K562 (cell line): ENCODE measurements around the gene AFF3.

ENCODE experiments used
- TCF7L2 ChIP-seq: fragments of 150-350 bp; IDR thresholded peaks from 2 replicates; pipeline ENCODE4 v1.6.1; 2016; ENCODE audit warnings: low read depth, mild to moderate bottlenecking, low read length, moderate library complexity
- ZC3H11A ChIP-seq: IDR thresholded peaks from 2 replicates; pipeline ENCODE4 v1.6.1; 2012; ENCODE audit warnings: low read depth, low read length, improper control_type of control experiment
- ZNF217 ChIP-seq: sonication (generic); formaldehyde crosslinking; IDR thresholded peaks from 2 replicates; pipeline ENCODE4 v1.8.0; 2022; ENCODE audit warnings: mild to moderate bottlenecking, missing genetic modification reagents
- ZNF695 ChIP-seq: fragments of 450-650 bp; formaldehyde crosslinking; IDR thresholded peaks from 2 replicates; pipeline ENCODE4 v1.4.0; 2020; ENCODE audit warnings: mild to moderate bottlenecking, moderate library complexity
- TF ChIP-seq, protein P1 (sequence below): fragments of 450-650 bp; formaldehyde crosslinking; IDR thresholded peaks from 2 replicates; pipeline ENCODE4 v1.4.0; 2022; ENCODE audit warnings: missing genetic modification characterization
- TF ChIP-seq, protein P2 (sequence below), 2 experiments: fragments of 450-650 bp; formaldehyde crosslinking in 1 of 2; IDR thresholded peaks; 2 replicates each; pipeline versions ENCODE4 v1.4.0 to v1.6.1; 2014 to 2020; ENCODE audit warnings: mild to moderate bottlenecking in 2 of 2, borderline replicate concordance in 1 of 2, low read depth in 1 of 2
- TF ChIP-seq, protein P3 (sequence below): sonication (generic); formaldehyde crosslinking; IDR thresholded peaks from 2 replicates; pipeline ENCODE4 v1.5.0; 2020; ENCODE audit warnings: missing genetic modification reagents

DNA sequence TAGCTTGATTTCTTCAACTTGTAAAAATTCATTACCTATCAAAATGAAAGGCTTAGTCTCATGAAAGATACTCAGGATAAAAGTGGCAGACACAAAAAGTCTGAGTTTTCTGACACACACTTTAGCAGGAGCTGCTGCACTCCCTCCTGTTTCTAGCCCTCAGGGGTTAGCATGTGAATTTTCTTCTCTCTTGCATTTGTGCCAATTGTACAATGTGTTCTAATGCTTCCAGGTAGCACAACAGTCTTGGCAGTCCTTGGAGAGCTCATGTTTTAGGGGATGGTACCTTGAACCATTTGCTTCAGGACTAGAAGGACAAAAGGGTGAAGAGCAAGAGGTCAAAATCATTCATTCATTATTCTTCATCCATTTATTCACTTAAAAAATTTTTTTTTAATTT lies 316.8 kb downstream of the AFF3 start:
- TF ChIP-seq ZNF695 (CRISPR knock-in tag): no peak
- TF ChIP-seq, protein P1, sequence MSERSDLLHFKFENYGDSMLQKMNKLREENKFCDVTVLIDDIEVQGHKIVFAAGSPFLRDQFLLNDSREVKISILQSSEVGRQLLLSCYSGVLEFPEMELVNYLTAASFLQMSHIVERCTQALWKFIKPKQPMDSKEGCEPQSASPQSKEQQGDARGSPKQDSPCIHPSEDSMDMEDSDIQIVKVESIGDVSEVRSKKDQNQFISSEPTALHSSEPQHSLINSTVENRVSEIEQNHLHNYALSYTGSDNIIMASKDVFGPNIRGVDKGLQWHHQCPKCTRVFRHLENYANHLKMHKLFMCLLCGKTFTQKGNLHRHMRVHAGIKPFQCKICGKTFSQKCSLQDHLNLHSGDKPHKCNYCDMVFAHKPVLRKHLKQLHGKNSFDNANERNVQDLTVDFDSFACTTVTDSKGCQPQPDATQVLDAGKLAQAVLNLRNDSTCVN (CRISPR knock-in tag): no peak
- TF ChIP-seq, protein P2, sequence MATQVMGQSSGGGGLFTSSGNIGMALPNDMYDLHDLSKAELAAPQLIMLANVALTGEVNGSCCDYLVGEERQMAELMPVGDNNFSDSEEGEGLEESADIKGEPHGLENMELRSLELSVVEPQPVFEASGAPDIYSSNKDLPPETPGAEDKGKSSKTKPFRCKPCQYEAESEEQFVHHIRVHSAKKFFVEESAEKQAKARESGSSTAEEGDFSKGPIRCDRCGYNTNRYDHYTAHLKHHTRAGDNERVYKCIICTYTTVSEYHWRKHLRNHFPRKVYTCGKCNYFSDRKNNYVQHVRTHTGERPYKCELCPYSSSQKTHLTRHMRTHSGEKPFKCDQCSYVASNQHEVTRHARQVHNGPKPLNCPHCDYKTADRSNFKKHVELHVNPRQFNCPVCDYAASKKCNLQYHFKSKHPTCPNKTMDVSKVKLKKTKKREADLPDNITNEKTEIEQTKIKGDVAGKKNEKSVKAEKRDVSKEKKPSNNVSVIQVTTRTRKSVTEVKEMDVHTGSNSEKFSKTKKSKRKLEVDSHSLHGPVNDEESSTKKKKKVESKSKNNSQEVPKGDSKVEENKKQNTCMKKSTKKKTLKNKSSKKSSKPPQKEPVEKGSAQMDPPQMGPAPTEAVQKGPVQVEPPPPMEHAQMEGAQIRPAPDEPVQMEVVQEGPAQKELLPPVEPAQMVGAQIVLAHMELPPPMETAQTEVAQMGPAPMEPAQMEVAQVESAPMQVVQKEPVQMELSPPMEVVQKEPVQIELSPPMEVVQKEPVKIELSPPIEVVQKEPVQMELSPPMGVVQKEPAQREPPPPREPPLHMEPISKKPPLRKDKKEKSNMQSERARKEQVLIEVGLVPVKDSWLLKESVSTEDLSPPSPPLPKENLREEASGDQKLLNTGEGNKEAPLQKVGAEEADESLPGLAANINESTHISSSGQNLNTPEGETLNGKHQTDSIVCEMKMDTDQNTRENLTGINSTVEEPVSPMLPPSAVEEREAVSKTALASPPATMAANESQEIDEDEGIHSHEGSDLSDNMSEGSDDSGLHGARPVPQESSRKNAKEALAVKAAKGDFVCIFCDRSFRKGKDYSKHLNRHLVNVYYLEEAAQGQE (IDR thresholded peaks at IDR 0.05; ENCODE audit: borderline replicate concordance): no peak
- TF ChIP-seq, protein P2 (CRISPR knock-in tag; IDR thresholded peaks at IDR 0.05; ENCODE audit: low read depth): no peak
- TF ChIP-seq TCF7L2: no peak
- TF ChIP-seq, protein P3, sequence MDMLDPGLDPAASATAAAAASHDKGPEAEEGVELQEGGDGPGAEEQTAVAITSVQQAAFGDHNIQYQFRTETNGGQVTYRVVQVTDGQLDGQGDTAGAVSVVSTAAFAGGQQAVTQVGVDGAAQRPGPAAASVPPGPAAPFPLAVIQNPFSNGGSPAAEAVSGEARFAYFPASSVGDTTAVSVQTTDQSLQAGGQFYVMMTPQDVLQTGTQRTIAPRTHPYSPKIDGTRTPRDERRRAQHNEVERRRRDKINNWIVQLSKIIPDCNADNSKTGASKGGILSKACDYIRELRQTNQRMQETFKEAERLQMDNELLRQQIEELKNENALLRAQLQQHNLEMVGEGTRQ (CRISPR knock-in tag): no peak
- TF ChIP-seq ZC3H11A: no peak
- no peak for TF ChIP-seq ZNF217
